ENCODE results near the gene OXNAD1.

- TF ChIP-seq TAF1 (IDR thresholded peaks at IDR 0.05; ENCODE audit: borderline replicate concordance, low read depth, low read length): no peak
- no peak for TF ChIP-seq CTCF (IDR thresholded peaks at IDR 0.05 in 2 of 3, conservative IDR thresholded peaks at IDR 0.05 in 1 of 3; ENCODE audit: control insufficient read depth in 2 of 3, extremely low read depth in 1 of 3, insufficient read depth in 1 of 3, low read depth in 3 of 3, low read length in 3 of 3)
- no peak for TF ChIP-seq EP300 (IDR thresholded peaks at IDR 0.05; ENCODE audit: borderline replicate concordance in 1 of 2, control insufficient read depth in 1 of 2, low read depth in 2 of 2, low read length in 2 of 2)
- TF ChIP-seq CHD2 (IDR thresholded peaks at IDR 0.05; ENCODE audit: borderline replicate concordance, low read depth, low read length): no peak
- TF ChIP-seq MLLT1 (IDR thresholded peaks at IDR 0.05): no peak
- TF ChIP-seq KAT2A (conservative IDR thresholded peaks at IDR 0.05; ENCODE audit: control insufficient read depth, low read depth, low read length): no peak
- TF ChIP-seq IKZF1 (conservative IDR thresholded peaks at IDR 0.05): no peak
- no peak for TF ChIP-seq RFX5 (IDR thresholded peaks at IDR 0.05; ENCODE audit: low read depth, low read length)
- no peak for TF ChIP-seq SRF (IDR thresholded peaks at IDR 0.05; ENCODE audit: low read depth in 2 of 2, low read length in 2 of 2)
- no peak for TF ChIP-seq RELA (IDR thresholded peaks at IDR 0.05; ENCODE audit: borderline replicate concordance, partially characterized antibody)
- no peak for TF ChIP-seq ZNF274 (IDR thresholded peaks at IDR 0.05; ENCODE audit: insufficient read depth, insufficient read length)
- TF ChIP-seq MAX (IDR thresholded peaks at IDR 0.05; ENCODE audit: low read depth, low read length): no peak
These were observed 64.8 kb downstream of the OXNAD1 start for GRCh38 chr3:16329826-16330129.
